ENCODE results near the gene GPN2. TPM values are rescaled to one million over a fixed set of nuclear protein-coding genes. Genes with fewer than 3 reads are reported as not detected.
A peak's percentile ranks its signal among the peaks of the same experiment; 100 is the strongest.
"Not testable (repeated sequence)": the region's sequence is repeated elsewhere in the genome, so short reads cannot be mapped to it uniquely, and the experiment has no call there.

GPN2 gene
- total RNA-seq, 1 donor from 2014 or later, result 6.8 TPM

GRCh38 chr1:26874896-26875295, 15.2 kb downstream of the GPN2 start:
- H2AFZ ChIP-seq (replicated peaks), result no peak overlapping the region

GRCh38 chr1:26873097-26873496, 17.0 kb downstream of the GPN2 start:
- H3K27ac Mint-ChIP-seq, result not testable (repeated sequence)

More at GRCh38 chr1:26874896-26875295, 15.2 kb downstream of the GPN2 start:
- peaks cover 4% of the 10 kb centered on the region for H3K27me3 Mint-ChIP-seq (ENCODE audit: insufficient read depth, low read depth)
- H3K4me3 Mint-ChIP-seq, result no peak overlapping the region
- peak overlapping the region; percentile 62 for H3K4me2 ChIP-seq
- peak overlapping the region; percentile 90 for H3K27ac Mint-ChIP-seq
- H3K4me3 ChIP-seq, result no peak overlapping the region
- no peaks in the 10 kb centered on the region for H3K79me2 ChIP-seq (ENCODE audit: low read depth)
- H3K4me1 ChIP-seq, result peaks cover 20% of the 10 kb centered on the region
- H3K4me1 Mint-ChIP-seq, result no peaks in the 10 kb centered on the region
- peaks cover 3% of the 10 kb centered on the region for H3K36me3 Mint-ChIP-seq
- no peaks in the 10 kb centered on the region for H3K27me3 ChIP-seq
- H3K9me3 Mint-ChIP-seq, result no peaks in the 10 kb centered on the region
- H3K36me3 ChIP-seq, result no peaks in the 10 kb centered on the region
- no peaks in the 10 kb centered on the region for H4K20me1 ChIP-seq (ENCODE audit: low read depth)
- peak; percentile 90 for DNase-seq (ENCODE audit: low spot score)
- peaks cover 41% of the 10 kb centered on the region for H3F3A ChIP-seq (ENCODE audit: low read depth)
- no peak overlapping the region for H3K9ac ChIP-seq
- H3K9me3 ChIP-seq (ENCODE audit: low read depth), result no peaks in the 10 kb centered on the region
- TF ChIP-seq EZH2phosphoT487 (IDR thresholded peaks at IDR 0.05) (no peak), EZH2 (IDR thresholded peaks at IDR 0.05) (no peak), CTCF (IDR thresholded peaks at IDR 0.05) (no peak)
- H3K27ac ChIP-seq, result peak overlapping the region; percentile 97

GRCh38 chr1:26864610-26865480, 25.2 kb downstream of the GPN2 start:
- Histone ChIP-seq H3K27me3 (peaks cover 8% of the 10 kb centered on the region), H3K27ac (no peak overlapping the region), H3K4me2 (peak overlapping the region; percentile 99), H3K4me3 (peak overlapping the region; percentile 71), H3K36me3 (no peaks in the 10 kb centered on the region), H4K20me1 (ENCODE audit: low read depth) (no peaks in the 10 kb centered on the region), H3K9me3 (ENCODE audit: low read depth) (no peaks in the 10 kb centered on the region), H2AFZ (replicated peaks) (peak overlapping the region; percentile 48), H3K4me1 (peaks cover 35% of the 10 kb centered on the region), H3K79me2 (ENCODE audit: low read depth) (no peaks in the 10 kb centered on the region), H3K9ac (peak overlapping the region; percentile 27), H3F3A (ENCODE audit: low read depth) (peaks cover 27% of the 10 kb centered on the region)
- Mint-ChIP-seq H3K27ac (peak overlapping the region; percentile 82), H3K4me3 (peak overlapping the region; percentile 91), H3K36me3 (no peaks in the 10 kb centered on the region), H3K27me3 (ENCODE audit: insufficient read depth, low read depth) (peaks cover 9% of the 10 kb centered on the region), H3K9me3 (no peaks in the 10 kb centered on the region), H3K4me1 (peaks cover 18% of the 10 kb centered on the region)
- peak; percentile 98 for DNase-seq (ENCODE audit: low spot score)
- TF ChIP-seq CTCF (IDR thresholded peaks at IDR 0.05) (peak; percentile 3), EZH2phosphoT487 (IDR thresholded peaks at IDR 0.05) (no peak)

More at GRCh38 chr1:26873097-26873496, 17.0 kb downstream of the GPN2 start:
- not testable (repeated sequence) for H3K36me3 Mint-ChIP-seq; H3K4me1 Mint-ChIP-seq; H3K27me3 Mint-ChIP-seq (ENCODE audit: insufficient read depth, low read depth); H3K79me2 ChIP-seq (ENCODE audit: low read depth); H3K9ac ChIP-seq; DNase-seq (ENCODE audit: low spot score); H3K36me3 ChIP-seq; H3K9me3 Mint-ChIP-seq; H4K20me1 ChIP-seq (ENCODE audit: low read depth); H3K27ac ChIP-seq; H3K9me3 ChIP-seq (ENCODE audit: low read depth); H3K4me3 Mint-ChIP-seq; H2AFZ ChIP-seq (replicated peaks); H3K4me2 ChIP-seq; H3K27me3 ChIP-seq; H3K4me3 ChIP-seq
- Histone ChIP-seq H3F3A (ENCODE audit: low read depth) (peaks cover 28% of the 10 kb centered on the region), H3K4me1 (peaks cover 20% of the 10 kb centered on the region)

- H3K36me3 Mint-ChIP-seq, result no peaks in the 10 kb centered on the region
- H3K4me3 ChIP-seq, result no peak overlapping the region
Observed at GRCh38 chr1:26863685-26864077, 26.4 kb downstream of the GPN2 start.

More at GRCh38 chr1:26863685-26864077, 26.4 kb downstream of the GPN2 start:
- Histone ChIP-seq H3K4me2 (peak overlapping the region; percentile 99), H3K9me3 (ENCODE audit: low read depth) (no peaks in the 10 kb centered on the region), H3K27me3 (peaks cover 8% of the 10 kb centered on the region), H2AFZ (replicated peaks) (no peak overlapping the region), H3K4me1 (peaks cover 35% of the 10 kb centered on the region), H3K79me2 (ENCODE audit: low read depth) (no peaks in the 10 kb centered on the region), H3K36me3 (no peaks in the 10 kb centered on the region), H4K20me1 (ENCODE audit: low read depth) (no peaks in the 10 kb centered on the region), H3K27ac (no peak overlapping the region), H3K9ac (no peak overlapping the region), H3F3A (ENCODE audit: low read depth) (peaks cover 27% of the 10 kb centered on the region)
- peaks cover 18% of the 10 kb centered on the region for H3K4me1 Mint-ChIP-seq
- TF ChIP-seq EZH2 (IDR thresholded peaks at IDR 0.05), result no peak
- TF ChIP-seq EZH2phosphoT487 (IDR thresholded peaks at IDR 0.05), result no peak
- no peak for TF ChIP-seq CTCF (IDR thresholded peaks at IDR 0.05)
- H3K27me3 Mint-ChIP-seq (ENCODE audit: insufficient read depth, low read depth), result peaks cover 10% of the 10 kb centered on the region
- no peak for DNase-seq (ENCODE audit: low spot score)
- H3K4me3 Mint-ChIP-seq, result peak overlapping the region; percentile 91
- no peak overlapping the region for H3K27ac Mint-ChIP-seq
- H3K9me3 Mint-ChIP-seq, result no peaks in the 10 kb centered on the region

Measured in neural progenitor cell (in vitro differentiated cells).